Lower leg skin (tissue), 4 donors: ENCODE results near the gene SYT1. TPM values are rescaled to one million over a fixed set of nuclear protein-coding genes. Genes with fewer than 3 reads are reported as not detected.

Source experiments
- DNase-seq, 2 donors: peaks; one replicate each; pipeline ENCODE4 v3.0.0-alpha.2; 2019; ENCODE audit warnings: low spot score in 2 of 2
- H3K4me3 ChIP-seq: fragments of 200-600 bp; sonication (generic); 2 replicates; pipeline ENCODE4 v1.5.1; 2017; ENCODE audit warnings: mild to moderate bottlenecking, low read depth; ENCODE audit not compliant: poor library complexity, severe bottlenecking
- POLR2A ChIP-seq, 2 donors: fragments of 450-650 bp; IDR thresholded peaks; one replicate each; pipeline ENCODE4 v1.6.1; 2016 to 2017; ENCODE audit warnings: antibody characterized with exemption in 2 of 2, mild to moderate bottlenecking in 1 of 2, moderate library complexity in 1 of 2
- WGBS, 2 donors: methylation state at CpG; one replicate each; pipeline ENCODE4 v1.1.5; 2018; 5-methylcytosine and 5-hydroxymethylcytosine counted together
- intact Hi-C: fragments of 100-400 bp; cut with DNase I; formaldehyde crosslinking; loops from one replicate; pipeline ENCODE4 v1.15.0; 2023; ENCODE audit warnings: low total_unique reads
- total RNA-seq, 4 donors: library from RNA; depleted of rRNA; stranded (reverse); fragments of >200 nt; gene quantifications; one replicate each; pipeline ENCODE4 v1.1.0, GENCODE V29; 2016
- TF ChIP-seq, protein P1 (sequence below), 3 donors: fragments of 450-650 bp; IDR thresholded peaks; one replicate each; pipeline ENCODE4 v1.5.1; 2016; ENCODE audit warnings: antibody characterized with exemption in 3 of 3, mild to moderate bottlenecking in 3 of 3, moderate library complexity in 2 of 3

SYT1 gene
- total RNA-seq, 4 donors from 2014 or later = 0.15 to 0.49 (median 0.29) TPM

DNA sequence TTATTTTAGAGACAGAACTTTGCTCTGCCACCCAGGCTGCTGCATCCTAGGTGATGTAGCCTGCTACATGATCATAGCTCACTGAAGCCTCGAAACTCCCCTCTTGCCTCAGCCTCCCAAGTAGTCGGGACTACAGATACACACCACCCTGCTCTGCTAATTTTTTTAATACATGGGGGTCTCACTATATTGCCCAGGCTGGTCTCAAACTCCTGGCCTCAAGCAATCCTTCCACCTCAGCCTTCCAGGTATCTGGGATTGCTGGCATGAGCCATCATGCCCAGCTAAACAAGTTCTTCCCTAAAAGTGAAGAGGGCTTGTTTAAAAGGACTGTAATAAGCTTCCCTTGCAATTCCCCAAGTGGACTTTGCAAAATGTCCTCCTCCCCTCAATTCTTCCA, 515.8 kb downstream of the SYT1 start:
- DNase-seq = no peak
- 97% methylated on average over 2 of the region's 2 CpGs for WGBS, 2 donors
- TF ChIP-seq, protein P1, sequence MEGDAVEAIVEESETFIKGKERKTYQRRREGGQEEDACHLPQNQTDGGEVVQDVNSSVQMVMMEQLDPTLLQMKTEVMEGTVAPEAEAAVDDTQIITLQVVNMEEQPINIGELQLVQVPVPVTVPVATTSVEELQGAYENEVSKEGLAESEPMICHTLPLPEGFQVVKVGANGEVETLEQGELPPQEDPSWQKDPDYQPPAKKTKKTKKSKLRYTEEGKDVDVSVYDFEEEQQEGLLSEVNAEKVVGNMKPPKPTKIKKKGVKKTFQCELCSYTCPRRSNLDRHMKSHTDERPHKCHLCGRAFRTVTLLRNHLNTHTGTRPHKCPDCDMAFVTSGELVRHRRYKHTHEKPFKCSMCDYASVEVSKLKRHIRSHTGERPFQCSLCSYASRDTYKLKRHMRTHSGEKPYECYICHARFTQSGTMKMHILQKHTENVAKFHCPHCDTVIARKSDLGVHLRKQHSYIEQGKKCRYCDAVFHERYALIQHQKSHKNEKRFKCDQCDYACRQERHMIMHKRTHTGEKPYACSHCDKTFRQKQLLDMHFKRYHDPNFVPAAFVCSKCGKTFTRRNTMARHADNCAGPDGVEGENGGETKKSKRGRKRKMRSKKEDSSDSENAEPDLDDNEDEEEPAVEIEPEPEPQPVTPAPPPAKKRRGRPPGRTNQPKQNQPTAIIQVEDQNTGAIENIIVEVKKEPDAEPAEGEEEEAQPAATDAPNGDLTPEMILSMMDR (IDR thresholded peaks at IDR 0.05) = no peak
- TF ChIP-seq POLR2A (IDR thresholded peaks at IDR 0.05) = no peak
- no peak overlapping the region for H3K4me3 ChIP-seq
- intact Hi-C loops = no loop called here

GRCh38 chr12:79381248-79382208, 517.0 kb downstream of the SYT1 start:
- WGBS, 2 donors = 51 to 64% methylated on average over 11 of the region's 11 CpGs
- TF ChIP-seq, protein P1 (IDR thresholded peaks at IDR 0.05) = no peak
- TF ChIP-seq POLR2A (IDR thresholded peaks at IDR 0.05) = no peak
- DNase-seq = no peak
- H3K4me3 ChIP-seq = no peak overlapping the region
- intact Hi-C loops = no loop called here

- no peak for DNase-seq
- intact Hi-C loops = no loop called here
- TF ChIP-seq, protein P1 (IDR thresholded peaks at IDR 0.05) = no peak
- TF ChIP-seq POLR2A (IDR thresholded peaks at IDR 0.05) = no peak
- 69 to 77% methylated on average over 4 of the region's 4 CpGs for WGBS, 2 donors
- no peak overlapping the region for H3K4me3 ChIP-seq
Measured at GRCh38 chr12:79384551-79384950, 520.0 kb downstream of the SYT1 start.

- TF ChIP-seq POLR2A (IDR thresholded peaks at IDR 0.05) = no peak
- TF ChIP-seq, protein P1 (IDR thresholded peaks at IDR 0.05) = no peak
- intact Hi-C loops = no loop called here
- no peak for DNase-seq
- 58 to 67% methylated on average over 1 of the region's 1 CpG for WGBS, 2 donors
- H3K4me3 ChIP-seq = no peak overlapping the region
Measured at GRCh38 chr12:79388011-79388410, 523.4 kb downstream of the SYT1 start.

GRCh38 chr12:79393842-79394241, 529.3 kb downstream of the SYT1 start:
- TF ChIP-seq, protein P1 (IDR thresholded peaks at IDR 0.05) = no peak
- no peak for TF ChIP-seq POLR2A (IDR thresholded peaks at IDR 0.05)
- intact Hi-C loops = no loop called here
- 86 to 89% methylated on average over 2 of the region's 2 CpGs for WGBS, 2 donors
- no peak overlapping the region for H3K4me3 ChIP-seq
- DNase-seq = no peak
